Sigmoid colon (tissue), 4 donors: ENCODE results near the gene MORN1.

Experiments
- CTCF ChIP-seq, 4 experiments: fragments of 450-650 bp in 3 of 4; fragments of 200-600 bp in 1 of 4; IDR thresholded peaks; one replicate each; pipeline ENCODE4 v1.5.1; 2016 to 2019; ENCODE audit warnings: antibody characterized with exemption in 4 of 4, mild to moderate bottlenecking in 3 of 4, moderate library complexity in 2 of 4
- POLR2A ChIP-seq, 2 donors: fragments of 450-650 bp; IDR thresholded peaks; one replicate each; pipeline ENCODE4 v1.6.1; 2016; ENCODE audit warnings: antibody characterized with exemption in 2 of 2, mild to moderate bottlenecking in 2 of 2, moderate library complexity in 2 of 2
- POLR2AphosphoS5 ChIP-seq, 4 donors: sonication (generic); formaldehyde crosslinking; IDR thresholded peaks; one replicate each; pipeline ENCODE4 v1.6.1; 2017; ENCODE audit warnings: antibody characterized with exemption in 4 of 4

DNA sequence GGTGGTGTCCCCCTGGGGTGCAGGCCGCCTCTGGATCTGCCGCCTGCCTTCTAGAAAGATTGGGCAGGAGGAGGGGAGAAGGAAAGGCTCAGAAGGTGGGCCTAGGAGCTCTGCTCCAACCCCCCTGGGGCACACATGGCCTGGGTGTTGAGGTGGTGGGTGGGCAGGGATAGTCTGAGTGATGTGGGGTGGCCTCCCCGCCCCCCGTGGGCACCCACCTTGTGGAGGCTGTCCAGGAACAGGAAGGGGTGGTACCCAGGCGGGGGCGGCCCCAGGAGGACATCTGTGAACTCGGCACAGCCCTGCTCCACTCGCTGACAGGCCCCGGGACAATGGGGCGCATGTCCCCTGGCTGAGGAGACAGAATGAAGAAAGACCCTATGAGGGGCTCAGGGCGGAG, 54.9 kb downstream of the MORN1 start:
- TF ChIP-seq CTCF (IDR thresholded peaks at IDR 0.05) (no peak), POLR2A (IDR thresholded peaks at IDR 0.05) (no peak), POLR2AphosphoS5 (IDR thresholded peaks at IDR 0.05) (no peak)
